Astrocyte (in vitro differentiated cells and primary cell): Measurements from ENCODE around the gene MS4A10. TPM values are rescaled to one million over a fixed set of nuclear protein-coding genes. Genes with fewer than 3 reads are reported as not detected.

ENCODE experiments used
- DNase-seq: peaks from one replicate; pipeline ENCODE4 v3.0.0-alpha.2; 2010; ENCODE audit warnings: low read depth
- FAIRE-seq: peaks from 2 replicates; lab custom pipeline; 2011; peaks lifted over from hg19 to GRCh38; lab: Jason Lieb, UNC
- H2AFZ ChIP-seq: 2 replicates; pipeline ENCODE4 v1.6.0; 2012; ENCODE audit warnings: low read depth, low read length, inconsistent platforms
- H3K27ac ChIP-seq: 2 replicates; pipeline ENCODE4 v1.5.1; 2011; ENCODE audit warnings: low read depth, low read length, inconsistent platforms
- H3K27me3 ChIP-seq: 2 replicates; pipeline ENCODE4 v1.6.0; 2011; ENCODE audit warnings: low read length, inconsistent platforms; ENCODE audit not compliant: insufficient read depth
- H3K36me3 ChIP-seq: 2 replicates; pipeline ENCODE4 v1.5.1; 2011; ENCODE audit warnings: low read length, inconsistent platforms; ENCODE audit not compliant: insufficient read depth
- H3K4me1 ChIP-seq: 2 replicates; pipeline ENCODE4 v1.5.1; 2011; ENCODE audit warnings: low read length, inconsistent platforms; ENCODE audit not compliant: insufficient read depth
- H3K4me2 ChIP-seq: 2 replicates; pipeline ENCODE4 v1.6.0; 2012; ENCODE audit warnings: low read length, inconsistent platforms
- H3K4me3 ChIP-seq: 2 replicates; pipeline ENCODE4 v1.5.1; 2011; ENCODE audit warnings: low read depth, mild to moderate bottlenecking, low read length, inconsistent platforms; ENCODE audit not compliant: insufficient read depth
- H3K79me2 ChIP-seq: 2 replicates; pipeline ENCODE4 v1.6.0; 2012; ENCODE audit warnings: mild to moderate bottlenecking, low read length, inconsistent platforms; ENCODE audit not compliant: insufficient read depth
- H3K9ac ChIP-seq: 2 replicates; pipeline ENCODE4 v1.6.0; 2012; ENCODE audit warnings: mild to moderate bottlenecking, low read length, inconsistent platforms
- H3K9me3 ChIP-seq: 2 replicates; pipeline ENCODE4 v1.5.1; 2012; ENCODE audit warnings: low read depth, mild to moderate bottlenecking, low read length, inconsistent platforms; ENCODE audit not compliant: insufficient read depth
- H4K20me1 ChIP-seq: 2 replicates; pipeline ENCODE4 v1.6.0; 2012; ENCODE audit warnings: low read length, inconsistent platforms; ENCODE audit not compliant: insufficient read depth
- H3K27ac Mint-ChIP-seq: one replicate; pipeline ENCODE4 v1.8.0; 2021; ENCODE audit warnings: mild to moderate bottlenecking, mixed read lengths; ENCODE audit not compliant: unreplicated experiment
- H3K27me3 Mint-ChIP-seq: one replicate; pipeline ENCODE4 v1.8.0; 2021; ENCODE audit warnings: low read depth, mixed read lengths; ENCODE audit not compliant: unreplicated experiment
- H3K36me3 Mint-ChIP-seq: one replicate; pipeline ENCODE4 v1.8.0; 2021; ENCODE audit warnings: low read depth, mixed read lengths; ENCODE audit not compliant: unreplicated experiment
- H3K4me1 Mint-ChIP-seq: one replicate; pipeline ENCODE4 v1.8.0; 2021; ENCODE audit warnings: low read depth, mixed read lengths; ENCODE audit not compliant: unreplicated experiment
- H3K4me3 Mint-ChIP-seq: one replicate; pipeline ENCODE4 v1.8.0; 2021; ENCODE audit warnings: mild to moderate bottlenecking, moderate library complexity, mixed read lengths; ENCODE audit not compliant: unreplicated experiment
- H3K9me3 Mint-ChIP-seq: one replicate; pipeline ENCODE4 v1.8.0; 2021; ENCODE audit warnings: mild to moderate bottlenecking, mixed read lengths; ENCODE audit not compliant: unreplicated experiment
- CTCF ChIP-seq: IDR thresholded peaks from 2 replicates; pipeline ENCODE4 v1.5.1; 2011; ENCODE audit warnings: low read depth, mild to moderate bottlenecking, inconsistent platforms, low read length, moderate library complexity; ENCODE audit not compliant: insufficient read depth
- EZH2 ChIP-seq: IDR thresholded peaks from 2 replicates; pipeline ENCODE4 v1.6.1; 2012; ENCODE audit warnings: mild to moderate bottlenecking, low read length, inconsistent platforms; ENCODE audit not compliant: insufficient read depth
- total RNA-seq: library from RNA; stranded (reverse); gene quantifications from 2 replicates; pipeline ENCODE4 v1.2.1, GENCODE V29; 2021

MS4A10 gene
- total RNA-seq, 1 donor from 2014 or later = not detected

DNA sequence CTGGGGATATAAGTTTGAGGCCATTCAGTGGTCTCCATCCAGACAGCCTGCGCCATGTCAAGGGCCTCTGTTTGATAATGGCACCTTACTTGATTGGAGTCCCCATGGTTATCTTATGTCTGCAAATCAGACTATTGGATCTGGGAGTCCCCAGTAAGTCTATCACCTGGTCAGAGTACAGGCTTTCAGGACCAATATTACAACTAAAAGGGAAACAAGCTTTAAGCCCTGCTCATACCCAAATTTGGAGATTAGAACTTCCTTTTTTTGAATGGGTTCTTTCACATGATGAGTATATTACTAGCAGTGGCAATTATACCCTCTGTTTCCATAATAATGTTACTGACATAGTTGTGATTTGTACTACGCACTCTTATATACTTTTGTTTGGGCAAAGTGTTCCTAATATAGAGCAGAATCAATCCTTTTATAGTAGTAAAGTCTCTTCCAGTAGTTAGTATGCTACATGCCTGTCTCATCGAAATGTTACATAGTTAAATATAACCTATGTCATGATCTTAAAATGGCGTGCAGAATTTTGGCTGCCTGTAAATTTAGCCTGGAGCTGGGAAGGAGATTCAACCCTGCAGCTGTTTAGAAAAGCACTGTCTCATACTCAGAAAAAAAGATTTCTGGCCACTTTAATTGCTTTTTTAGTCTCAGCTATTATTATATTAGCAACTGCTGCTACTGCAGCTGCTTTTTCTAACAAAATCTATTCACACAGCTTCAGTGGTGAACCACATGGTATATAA, 23.5 kb upstream of the MS4A10 start:
- H3K4me3 Mint-ChIP-seq = no peak overlapping the region
- Histone ChIP-seq H3K36me3 (no peaks in the 10 kb centered on the region), H3K9ac (no peak overlapping the region), H3K27me3 (peaks cover 2% of the 10 kb centered on the region), H3K4me2 (no peak overlapping the region), H4K20me1 (no peaks in the 10 kb centered on the region), H3K79me2 (no peaks in the 10 kb centered on the region), H3K4me1 (no peaks in the 10 kb centered on the region), H3K27ac (no peak overlapping the region), H3K4me3 (no peak overlapping the region), H2AFZ (no peak overlapping the region), H3K9me3 (no peaks in the 10 kb centered on the region)
- H3K4me1 Mint-ChIP-seq = peaks cover 2% of the 10 kb centered on the region
- no peaks in the 10 kb centered on the region for H3K36me3 Mint-ChIP-seq
- H3K9me3 Mint-ChIP-seq = peaks cover 3% of the 10 kb centered on the region
- FAIRE-seq = no peak
- no peaks in the 10 kb centered on the region for H3K27me3 Mint-ChIP-seq
- no peak overlapping the region for H3K27ac Mint-ChIP-seq
- no peak for DNase-seq
- TF ChIP-seq EZH2 = no peak
- no peak for TF ChIP-seq CTCF

GRCh38 chr11:60762851-60763691, 22.1 kb upstream of the MS4A10 start:
- Mint-ChIP-seq H3K36me3 (no peaks in the 10 kb centered on the region), H3K27me3 (peaks cover 5% of the 10 kb centered on the region), H3K27ac (no peak overlapping the region)

More at GRCh38 chr11:60762851-60763691, 22.1 kb upstream of the MS4A10 start:
- TF ChIP-seq CTCF (no peak), EZH2 (no peak)
- H3K27me3 ChIP-seq = peaks cover 2% of the 10 kb centered on the region
- no peak overlapping the region for H3K4me3 ChIP-seq
- no peaks in the 10 kb centered on the region for H3K4me1 ChIP-seq
- no peaks in the 10 kb centered on the region for H3K36me3 ChIP-seq
- no peaks in the 10 kb centered on the region for H4K20me1 ChIP-seq
- no peak for DNase-seq
- H3K79me2 ChIP-seq = no peaks in the 10 kb centered on the region
- no peak overlapping the region for H3K4me3 Mint-ChIP-seq
- H3K4me2 ChIP-seq = no peak overlapping the region
- FAIRE-seq = no peak
- no peaks in the 10 kb centered on the region for H3K9me3 ChIP-seq
- H3K27ac ChIP-seq = no peak overlapping the region
- H3K4me1 Mint-ChIP-seq = peaks cover 2% of the 10 kb centered on the region
- H3K9ac ChIP-seq = no peak overlapping the region
- H2AFZ ChIP-seq = no peak overlapping the region
- peaks cover 6% of the 10 kb centered on the region for H3K9me3 Mint-ChIP-seq
